Middle frontal gyrus (tissue), 1 donor: ENCODE results near the gene PIRT.

Experiments used
- DNase-seq: peaks from one replicate; pipeline ENCODE4 v3.0.0-alpha.2; 2015; ENCODE audit warnings: low spot score; ENCODE audit errors: extremely low spot score

The PIRT gene

GRCh38 chr17:10790491-10791401 is 47.1 kb downstream of the PIRT start:
- no peak for DNase-seq

DNA sequence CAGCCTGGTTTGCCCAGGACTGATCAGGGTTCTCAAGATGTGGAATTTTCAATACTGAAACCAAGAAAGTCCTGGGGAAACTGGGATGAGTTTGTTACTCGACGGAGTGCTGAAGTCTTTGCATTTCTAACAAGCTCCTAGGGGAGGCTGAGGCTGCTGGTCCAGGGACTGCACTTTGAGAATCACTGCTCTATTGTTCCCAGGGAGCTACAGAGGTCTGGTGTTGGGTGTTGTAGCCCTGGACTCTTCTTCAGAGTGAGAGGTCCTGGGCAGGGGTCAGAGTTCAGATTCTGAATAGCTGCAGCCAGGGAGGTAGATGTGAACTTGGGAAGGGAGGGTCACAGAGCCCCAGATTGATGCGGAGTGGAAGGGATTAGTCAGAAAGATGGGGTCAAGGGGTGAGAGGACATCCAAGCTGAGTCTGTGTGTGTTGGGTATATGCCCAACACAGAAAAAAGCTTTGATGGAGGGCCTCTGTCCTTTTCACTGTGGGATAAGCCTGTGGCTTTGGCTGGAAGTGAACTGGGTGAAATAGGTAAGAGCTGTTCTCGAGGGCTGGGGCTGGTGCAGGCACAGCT is 48.1 kb downstream of the PIRT start:
- DNase-seq, result no peak

DNA sequence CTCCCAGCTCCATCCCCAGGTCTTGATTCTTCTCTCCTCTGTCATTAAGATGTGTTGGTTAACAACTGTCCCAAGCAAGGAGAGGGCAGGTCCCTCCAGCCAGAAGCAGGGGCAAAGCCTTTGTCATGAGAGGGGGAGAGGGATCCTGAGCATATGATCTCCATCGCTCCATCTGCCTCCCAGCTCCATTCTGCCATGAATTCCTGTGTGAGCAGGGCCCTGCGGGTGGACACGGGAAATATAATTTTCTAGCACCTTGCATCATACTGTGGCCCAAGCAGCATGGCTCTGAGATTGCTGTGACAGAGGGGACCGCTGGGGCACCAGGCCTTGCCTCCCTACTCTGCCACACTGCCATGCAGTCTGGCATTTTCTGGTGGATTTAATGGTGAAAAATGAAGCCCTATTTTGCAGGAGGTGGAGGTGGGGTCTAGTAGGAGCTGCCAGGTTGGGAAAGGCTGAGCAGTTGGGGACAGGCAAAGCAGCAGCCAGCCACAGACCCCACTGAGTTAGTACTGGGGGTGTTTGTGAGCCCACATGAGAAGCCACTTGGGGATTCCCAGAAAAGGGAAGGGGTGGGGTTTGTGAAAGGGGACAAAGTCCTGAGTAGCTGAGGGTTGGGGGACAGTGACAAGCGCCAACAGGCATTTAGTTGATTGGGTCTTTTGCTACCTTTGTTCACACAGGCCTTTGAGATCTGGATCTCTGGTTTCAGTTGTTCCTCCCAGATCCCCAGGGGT is 50.4 kb downstream of the PIRT start:
- no peak for DNase-seq

GRCh38 chr17:10785295-10785694 is 52.6 kb downstream of the PIRT start:
- DNase-seq, result no peak

GRCh38 chr17:10779609-10780008 is 58.3 kb downstream of the PIRT start:
- no peak for DNase-seq

DNA sequence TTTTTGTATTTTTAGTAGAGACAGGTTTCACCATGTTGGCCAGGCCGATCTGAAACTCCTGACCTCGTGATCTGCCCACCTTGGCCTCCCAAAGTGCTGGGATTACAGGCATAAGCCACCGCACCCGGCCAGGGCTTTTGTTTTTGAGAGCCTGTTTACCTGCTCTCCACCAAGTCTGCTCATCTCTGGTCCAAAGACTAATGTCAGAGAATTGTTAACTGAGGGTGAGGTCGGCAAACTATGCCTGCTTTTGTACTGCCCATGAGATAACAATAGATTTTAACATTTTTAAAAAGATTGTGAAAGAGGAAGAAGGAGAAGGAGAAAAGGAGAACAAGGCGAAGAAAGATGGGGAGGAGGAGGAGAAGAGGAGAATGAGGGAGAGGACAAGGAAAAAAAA is 60.0 kb downstream of the PIRT start:
- DNase-seq, result no peak

GRCh38 chr17:10777131-10777807 is 60.6 kb downstream of the PIRT start:
- DNase-seq, result no peak

DNA sequence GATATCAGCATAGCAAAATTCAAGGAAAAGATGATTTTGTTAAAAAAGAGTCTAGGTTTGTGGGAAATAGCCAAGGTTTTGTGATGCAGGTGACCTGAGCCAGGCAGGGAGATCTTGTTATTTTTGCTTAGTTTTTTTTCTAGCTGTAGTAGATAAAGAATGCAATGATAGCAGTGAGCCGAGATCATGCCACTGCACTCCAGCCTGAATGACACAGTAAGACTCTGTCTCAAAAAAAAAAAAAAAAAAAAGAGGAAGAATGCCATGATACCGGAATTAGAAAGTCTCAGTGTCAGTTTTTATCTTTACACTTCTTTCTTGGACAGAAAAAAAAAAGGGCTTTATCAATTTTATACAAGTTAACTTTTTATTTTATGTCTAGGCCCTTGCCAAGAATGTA is 61.5 kb downstream of the PIRT start:
- DNase-seq, result no peak

DNA sequence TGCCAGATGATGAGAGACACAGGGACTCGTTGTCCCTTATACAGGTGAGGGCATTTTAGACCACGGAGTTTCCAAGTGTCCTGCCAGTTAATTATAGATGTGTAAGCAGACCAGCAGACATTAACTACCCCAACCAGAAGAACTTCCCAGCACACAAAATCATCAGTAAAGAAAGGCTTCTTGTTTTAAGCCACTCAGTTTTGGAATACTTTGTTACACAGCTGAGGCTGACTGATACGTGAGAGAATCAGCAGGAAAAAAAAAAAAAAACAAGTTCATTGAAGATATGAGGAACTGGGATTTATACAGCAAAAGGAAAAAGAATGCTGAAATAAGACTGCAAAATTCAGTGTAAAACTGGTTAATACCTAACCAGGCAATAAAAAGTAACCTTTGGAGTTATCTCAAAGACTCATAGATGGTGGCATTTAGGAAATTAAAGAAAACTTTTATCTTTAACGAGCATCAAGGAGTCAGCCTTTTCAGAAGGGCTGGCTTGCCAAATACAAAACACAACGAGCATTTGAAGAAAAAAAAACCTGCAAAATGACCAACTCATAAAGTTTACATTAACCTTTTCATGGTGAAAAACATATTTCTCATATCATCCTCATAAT is 62.0 kb downstream of the PIRT start:
- no peak for DNase-seq

- no peak for DNase-seq
These were observed 62.8 kb downstream of the PIRT start for GRCh38 chr17:10775058-10775457.

DNA sequence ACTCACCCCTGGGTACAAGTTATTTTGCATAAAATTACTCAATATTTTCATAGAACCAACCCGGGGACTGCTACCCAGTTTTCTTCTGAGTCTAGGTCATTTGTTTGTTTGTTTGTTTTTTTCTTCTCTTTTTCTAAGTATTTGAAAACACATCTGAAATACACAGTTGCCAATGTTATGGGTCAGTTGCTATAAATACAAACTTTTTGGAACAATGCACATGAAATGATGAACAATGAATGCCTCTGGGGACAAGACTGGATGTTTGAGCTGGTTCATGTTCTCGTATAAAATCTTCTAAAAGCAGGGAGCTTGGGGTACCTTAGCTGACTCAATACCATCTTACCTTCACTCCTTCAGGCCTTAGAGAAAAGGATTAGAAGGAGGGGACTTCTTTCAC is 64.5 kb downstream of the PIRT start:
- DNase-seq, result no peak
